Measurements from ENCODE around the gene EEF2K. TPM values are rescaled to one million over a fixed set of nuclear protein-coding genes. Genes with fewer than 3 reads are reported as not detected.

Gene EEF2K
- total RNA-seq, 4 donors from 2014 or later, result 10.6 to 26.9 (median 16.2) TPM

GRCh38 chr16:22257440-22257839 is 51.4 kb downstream of the EEF2K start:
- no peak overlapping the region for H3K27ac ChIP-seq
- DNase-seq, result no peak
- H3K4me3 ChIP-seq, result no peak overlapping the region
- H3K36me3 ChIP-seq, result peaks cover 35 to 100% (median 57%) of the 10 kb centered on the region in 3 donors
- intact Hi-C loops (cut with DNase I), result no loop called here
- TF ChIP-seq POLR2A (IDR thresholded peaks at IDR 0.05), result no peak
- no peak for TF ChIP-seq CTCF (IDR thresholded peaks at IDR 0.05)
- WGBS, 2 donors, result 90 to 94% methylated on average over 8 to 12 of the region's 13 CpGs
- peaks cover 0 to 8% (median 0%) of the 10 kb centered on the region in 3 donors for H3K9me3 ChIP-seq
- H3K4me1 ChIP-seq, result no peaks in the 10 kb centered on the region
- no peaks in the 10 kb centered on the region for H3K27me3 ChIP-seq

GRCh38 chr16:22260490-22260889 is 54.4 kb downstream of the EEF2K start:
- Histone ChIP-seq H3K4me1 (no peaks in the 10 kb centered on the region), H3K9me3 (peaks cover 0 to 1% (median 0%) of the 10 kb centered on the region in 3 donors), H3K27me3 (no peaks in the 10 kb centered on the region), H3K4me3 (no peak overlapping the region), H3K27ac (no peak overlapping the region), H3K36me3 (peaks cover 24 to 100% (median 44%) of the 10 kb centered on the region in 3 donors)
- TF ChIP-seq CTCF (IDR thresholded peaks at IDR 0.05) (no peak), POLR2A (IDR thresholded peaks at IDR 0.05) (no peak)
- intact Hi-C loops (cut with DNase I), result no loop called here
- 95 to 100% methylated on average over 2 to 3 of the region's 3 CpGs for WGBS, 2 donors
- DNase-seq, result no peak

- intact Hi-C loops (cut with DNase I), result no loop called here
- Histone ChIP-seq H3K27me3 (no peaks in the 10 kb centered on the region), H3K27ac (no peak overlapping the region), H3K36me3 (peaks cover 24 to 100% (median 37%) of the 10 kb centered on the region in 3 donors), H3K9me3 (no peaks in the 10 kb centered on the region), H3K4me1 (no peaks in the 10 kb centered on the region), H3K4me3 (no peak overlapping the region)
- 59 to 67% methylated on average over 4 of the region's 4 CpGs for WGBS, 2 donors
- TF ChIP-seq CTCF (IDR thresholded peaks at IDR 0.05) (no peak), POLR2A (IDR thresholded peaks at IDR 0.05) (no peak)
- DNase-seq, result no peak
Observed at GRCh38 chr16:22262460-22262859, 56.4 kb downstream of the EEF2K start.

- DNase-seq, result no peak
- Histone ChIP-seq H3K36me3 (peaks cover 15 to 100% (median 28%) of the 10 kb centered on the region in 3 donors), H3K4me1 (no peaks in the 10 kb centered on the region), H3K27ac (no peak overlapping the region), H3K4me3 (no peak overlapping the region), H3K9me3 (no peaks in the 10 kb centered on the region), H3K27me3 (no peaks in the 10 kb centered on the region)
- TF ChIP-seq CTCF (IDR thresholded peaks at IDR 0.05) (no peak), POLR2A (IDR thresholded peaks at IDR 0.05) (no peak)
- intact Hi-C loops (cut with DNase I), result no loop called here
- 54 to 73% methylated on average over 6 to 7 of the region's 7 CpGs for WGBS, 2 donors
Observed at GRCh38 chr16:22264786-22265185, 58.7 kb downstream of the EEF2K start.

- intact Hi-C loops (cut with DNase I), result no loop called here
- DNase-seq, result no peak
- Histone ChIP-seq H3K36me3 (peaks cover 15 to 100% (median 28%) of the 10 kb centered on the region in 3 donors), H3K4me1 (no peaks in the 10 kb centered on the region), H3K9me3 (no peaks in the 10 kb centered on the region), H3K27me3 (no peaks in the 10 kb centered on the region), H3K4me3 (no peak overlapping the region), H3K27ac (no peak overlapping the region)
- no peak for TF ChIP-seq CTCF (IDR thresholded peaks at IDR 0.05)
- TF ChIP-seq POLR2A (IDR thresholded peaks at IDR 0.05), result no peak
- 52 to 81% methylated on average over 2 to 5 of the region's 5 CpGs for WGBS, 2 donors
Observed at GRCh38 chr16:22265351-22265750, 59.3 kb downstream of the EEF2K start.
